ENCODE results near the gene CGNL1. TPM values are rescaled to one million over a fixed set of nuclear protein-coding genes. Genes with fewer than 3 reads are reported as not detected.

CGNL1 gene
- total and polyA plus RNA-seq, 8 donors, result 7.3 to 35.8 (median 24.2) TPM

DNA sequence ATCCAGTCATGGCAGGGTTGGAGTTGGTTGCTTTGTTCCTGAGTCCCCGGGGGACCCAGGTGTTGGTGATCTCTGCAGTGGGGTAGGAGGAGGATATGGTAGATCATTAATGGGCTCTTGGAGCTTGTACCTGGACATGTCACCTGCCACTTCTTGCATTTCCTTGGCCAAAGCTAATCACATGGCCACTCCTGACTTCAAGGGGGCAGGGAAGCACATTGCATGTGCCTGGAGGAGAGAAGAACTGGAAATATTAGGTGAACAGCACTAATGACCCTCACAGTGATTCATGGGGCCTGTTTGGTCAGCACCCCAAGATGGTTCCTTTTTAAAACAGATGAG, 128.3 kb downstream of the CGNL1 start:
- H3K27me3 ChIP-seq, result no peaks in the 10 kb centered on the region
- FAIRE-seq (no peak), DNase-seq (peak in 2 of 6 donors; percentile 35 to 49), ATAC-seq (peak; percentile 4 to 40 (median 13))
- intact Hi-C loops (cut with DNase I), result no loop called here
- TF ChIP-seq, protein P1, sequence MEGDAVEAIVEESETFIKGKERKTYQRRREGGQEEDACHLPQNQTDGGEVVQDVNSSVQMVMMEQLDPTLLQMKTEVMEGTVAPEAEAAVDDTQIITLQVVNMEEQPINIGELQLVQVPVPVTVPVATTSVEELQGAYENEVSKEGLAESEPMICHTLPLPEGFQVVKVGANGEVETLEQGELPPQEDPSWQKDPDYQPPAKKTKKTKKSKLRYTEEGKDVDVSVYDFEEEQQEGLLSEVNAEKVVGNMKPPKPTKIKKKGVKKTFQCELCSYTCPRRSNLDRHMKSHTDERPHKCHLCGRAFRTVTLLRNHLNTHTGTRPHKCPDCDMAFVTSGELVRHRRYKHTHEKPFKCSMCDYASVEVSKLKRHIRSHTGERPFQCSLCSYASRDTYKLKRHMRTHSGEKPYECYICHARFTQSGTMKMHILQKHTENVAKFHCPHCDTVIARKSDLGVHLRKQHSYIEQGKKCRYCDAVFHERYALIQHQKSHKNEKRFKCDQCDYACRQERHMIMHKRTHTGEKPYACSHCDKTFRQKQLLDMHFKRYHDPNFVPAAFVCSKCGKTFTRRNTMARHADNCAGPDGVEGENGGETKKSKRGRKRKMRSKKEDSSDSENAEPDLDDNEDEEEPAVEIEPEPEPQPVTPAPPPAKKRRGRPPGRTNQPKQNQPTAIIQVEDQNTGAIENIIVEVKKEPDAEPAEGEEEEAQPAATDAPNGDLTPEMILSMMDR (IDR thresholded peaks at IDR 0.05), result no peak
- H3K27ac ChIP-seq, result peak overlapping the region; percentile 69 to 96 (median 81)
- peaks cover 70 to 92% (median 91%) of the 10 kb centered on the region in 3 donors for H3K4me1 ChIP-seq
- 15 to 20% methylated on average over 1 of the region's 1 CpG for WGBS, 2 donors
- no peak overlapping the region for H3K4me3 ChIP-seq
- H3K9me3 ChIP-seq, result no peaks in the 10 kb centered on the region
- H3K36me3 ChIP-seq, result no peaks in the 10 kb centered on the region

DNA sequence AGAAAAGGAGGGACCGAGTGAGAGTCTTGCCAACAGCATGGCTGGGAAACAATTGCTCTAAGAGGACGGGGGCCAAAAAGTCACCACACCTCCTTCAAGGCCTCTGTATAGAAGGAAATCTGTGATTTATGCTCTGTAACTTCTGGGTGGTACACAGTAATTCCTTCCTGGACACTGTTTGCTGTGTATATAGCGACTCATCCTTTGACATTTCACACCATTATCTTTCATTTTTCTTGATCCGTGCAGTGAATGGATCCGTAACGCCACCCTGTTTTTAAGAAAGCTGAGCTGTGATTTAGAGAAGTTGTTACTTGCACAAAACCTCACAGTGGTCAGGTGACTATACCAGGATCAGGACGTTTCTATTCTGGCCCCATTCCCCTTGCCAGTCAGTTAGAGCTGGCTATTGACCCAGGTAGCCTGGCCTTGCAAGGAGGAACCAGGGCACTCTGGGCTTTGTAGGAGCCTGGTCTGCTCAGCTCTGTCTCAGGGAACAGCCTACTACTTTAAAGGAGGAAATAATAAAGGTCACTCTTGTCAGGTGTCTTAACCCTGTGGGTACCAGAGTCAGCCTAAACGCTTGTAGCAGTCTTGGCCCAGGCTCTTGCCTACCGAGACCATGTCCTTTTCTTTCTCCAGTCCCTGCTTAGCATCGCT, 128.9 kb downstream of the CGNL1 start:
- WGBS, 2 donors, result 56 to 59% methylated on average over 10 of the region's 10 CpGs
- Histone ChIP-seq H3K27ac (peak overlapping the region; percentile 69 to 96 (median 81)), H3K27me3 (no peaks in the 10 kb centered on the region), H3K36me3 (no peaks in the 10 kb centered on the region), H3K4me3 (no peak overlapping the region), H3K9me3 (no peaks in the 10 kb centered on the region), H3K4me1 (peaks cover 76 to 94% (median 92%) of the 10 kb centered on the region in 3 donors)
- TF ChIP-seq, protein P1 (IDR thresholded peaks at IDR 0.05), result no peak
- peak in 2 of 6 donors; percentile 54 to 66 for DNase-seq
- intact Hi-C loops (cut with DNase I), result no loop called here
- no peak for FAIRE-seq
- ATAC-seq, result peak; percentile 48 to 64 (median 52)

DNA sequence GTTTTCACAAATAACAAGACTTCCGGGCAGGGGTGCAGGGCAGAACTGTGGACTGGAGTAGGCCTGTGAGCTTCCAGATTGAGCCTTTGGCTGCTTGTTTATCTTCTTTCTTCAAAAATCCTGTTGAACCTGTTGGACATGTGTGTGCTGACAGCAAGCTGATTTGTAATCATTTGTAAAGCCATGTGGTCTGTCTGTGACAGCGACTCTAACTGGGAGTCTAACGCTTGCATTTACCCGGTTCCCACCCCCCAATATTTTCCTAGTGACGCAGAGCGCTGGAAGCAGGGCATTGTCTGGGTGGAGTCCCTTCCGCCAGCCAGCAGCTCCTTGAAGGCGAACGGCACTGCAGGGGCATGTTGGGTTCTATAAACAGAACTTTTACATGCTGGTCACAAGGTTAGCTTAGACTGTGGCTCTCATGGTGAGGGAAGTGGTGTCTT, 129.7 kb downstream of the CGNL1 start:
- Histone ChIP-seq H3K36me3 (no peaks in the 10 kb centered on the region), H3K4me1 (peaks cover 77 to 92% (median 89%) of the 10 kb centered on the region in 3 donors), H3K27me3 (no peaks in the 10 kb centered on the region), H3K9me3 (no peaks in the 10 kb centered on the region), H3K27ac (peak overlapping the region; percentile 69 to 96 (median 84)), H3K4me3 (no peak overlapping the region)
- FAIRE-seq (peak; percentile 59), ATAC-seq (peak; percentile 78 to 83 (median 80)), DNase-seq (peak; percentile 74 to 93 (median 90))
- intact Hi-C loops (cut with DNase I), result no loop called here
- TF ChIP-seq, protein P1 (IDR thresholded peaks at IDR 0.05), result no peak
- WGBS, 2 donors, result 15 to 18% methylated on average over 9 of the region's 9 CpGs

DNA sequence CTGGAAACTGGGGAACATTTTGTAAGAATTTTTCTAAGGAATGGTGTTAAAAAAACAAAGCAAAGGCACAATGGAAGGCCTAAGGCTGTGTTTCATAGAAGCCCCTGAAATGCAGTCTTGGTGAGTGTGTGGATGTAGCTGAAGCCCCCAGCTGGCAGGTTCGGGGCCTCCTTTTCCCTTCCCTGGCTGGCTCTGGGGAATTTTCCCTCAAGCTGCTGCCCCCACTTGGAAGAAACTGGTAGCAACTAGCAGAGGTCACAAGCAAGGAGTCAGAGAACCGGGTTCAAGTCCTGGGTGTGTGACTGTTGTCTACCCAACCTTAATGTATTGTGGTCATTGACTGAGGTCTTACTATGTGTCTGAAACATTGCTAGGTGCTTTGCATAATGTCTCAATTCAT, 130.1 kb downstream of the CGNL1 start:
- TF ChIP-seq, protein P1 (IDR thresholded peaks at IDR 0.05), result no peak
- no peak for FAIRE-seq
- H3K27ac ChIP-seq, result peak overlapping the region; percentile 69 to 96 (median 84)
- peak in 1 of 6 donors; percentile 43 for DNase-seq
- WGBS, 2 donors, result 31 to 38% methylated on average over 2 of the region's 2 CpGs
- H3K36me3 ChIP-seq, result no peaks in the 10 kb centered on the region
- ATAC-seq, result peak in 2 of 4 donors; percentile 4 to 6
- no peaks in the 10 kb centered on the region for H3K9me3 ChIP-seq
- H3K27me3 ChIP-seq, result no peaks in the 10 kb centered on the region
- H3K4me1 ChIP-seq, result peaks cover 73 to 92% (median 85%) of the 10 kb centered on the region in 3 donors
- H3K4me3 ChIP-seq, result no peak overlapping the region
- intact Hi-C loops (cut with DNase I), result no loop called here

DNA sequence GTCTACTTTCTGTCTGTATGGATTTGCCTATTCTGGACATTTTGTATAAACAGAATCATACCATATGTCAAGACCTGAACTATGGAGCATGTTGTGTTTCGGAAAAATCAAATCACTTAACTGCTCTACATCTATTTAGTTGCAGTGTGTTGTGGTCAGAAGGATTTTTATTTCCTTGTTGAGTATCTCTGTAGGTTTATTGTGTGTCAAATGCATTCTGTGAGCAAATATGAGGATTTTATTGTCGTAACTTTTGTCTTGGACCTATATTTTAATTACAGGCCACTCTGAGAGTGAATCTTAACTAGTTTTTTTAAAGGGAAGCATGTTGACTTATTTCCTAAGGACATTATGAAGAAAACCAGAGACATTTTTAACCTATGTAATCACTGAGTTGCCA, 130.8 kb downstream of the CGNL1 start:
- Histone ChIP-seq H3K9me3 (no peaks in the 10 kb centered on the region), H3K27me3 (no peaks in the 10 kb centered on the region), H3K4me1 (peaks cover 67 to 92% (median 85%) of the 10 kb centered on the region in 3 donors), H3K4me3 (no peak overlapping the region), H3K36me3 (no peaks in the 10 kb centered on the region), H3K27ac (peak overlapping the region; percentile 69 to 96 (median 84))
- ATAC-seq, result no peak
- WGBS, 2 donors, result 82 to 92% methylated on average over 2 of the region's 2 CpGs
- intact Hi-C loops (cut with DNase I), result no loop called here
- DNase-seq, result no peak
- TF ChIP-seq, protein P1 (IDR thresholded peaks at IDR 0.05), result no peak
- no peak for FAIRE-seq
